Measurements from ENCODE around the gene FRS2.
"Not testable (repeated sequence)": the region's sequence is repeated elsewhere in the genome, so short reads cannot be mapped to it uniquely, and the experiment has no call there.

FRS2 gene

GRCh38 chr12:69602954-69603353, 132.8 kb downstream of the FRS2 start:
- in situ Hi-C loops (cut with MboI; ENCODE audit: low pct_unique_long_range_greater_than_20kb, low sequenced_read_pairs, unreplicated experiment) = no loop called here
- no peak for DNase-seq (ENCODE audit: low spot score)
- TF ChIP-seq CTCF (IDR thresholded peaks at IDR 0.05; ENCODE audit: extremely low read depth, insufficient read depth, missing control alignments) = no peak

GRCh38 chr12:69603556-69603955, 133.4 kb downstream of the FRS2 start:
- DNase-seq (ENCODE audit: low spot score); in situ Hi-C loops (cut with MboI; ENCODE audit: low pct_unique_long_range_greater_than_20kb, low sequenced_read_pairs, unreplicated experiment): not testable (repeated sequence)

GRCh38 chr12:69604275-69604674, 134.1 kb downstream of the FRS2 start:
- DNase-seq (ENCODE audit: low spot score); in situ Hi-C loops (cut with MboI; ENCODE audit: low pct_unique_long_range_greater_than_20kb, low sequenced_read_pairs, unreplicated experiment): not testable (repeated sequence)

- in situ Hi-C loops (cut with MboI; ENCODE audit: low pct_unique_long_range_greater_than_20kb, low sequenced_read_pairs, unreplicated experiment) = no loop called here
- no peak for DNase-seq (ENCODE audit: low spot score)
- no peak for TF ChIP-seq CTCF (IDR thresholded peaks at IDR 0.05; ENCODE audit: extremely low read depth, insufficient read depth, missing control alignments)
Measured at GRCh38 chr12:69608114-69608513, 137.9 kb downstream of the FRS2 start.

GRCh38 chr12:69610126-69610525, 139.9 kb downstream of the FRS2 start:
- in situ Hi-C loops (cut with MboI; ENCODE audit: low pct_unique_long_range_greater_than_20kb, low sequenced_read_pairs, unreplicated experiment) = no loop called here
- no peak for TF ChIP-seq CTCF (IDR thresholded peaks at IDR 0.05; ENCODE audit: extremely low read depth, insufficient read depth, missing control alignments)
- DNase-seq (ENCODE audit: low spot score) = no peak

- TF ChIP-seq CTCF (IDR thresholded peaks at IDR 0.05; ENCODE audit: extremely low read depth, insufficient read depth, missing control alignments) = no peak
- DNase-seq (ENCODE audit: low spot score) = no peak
- in situ Hi-C loops (cut with MboI; ENCODE audit: low pct_unique_long_range_greater_than_20kb, low sequenced_read_pairs, unreplicated experiment) = no loop called here
Measured at GRCh38 chr12:69610729-69611128, 140.5 kb downstream of the FRS2 start, which contains the start of gene LRRC10. LRRC10 (minus strand) TSS chr12:69610907; CDS start chr12:69610838, 69 bp downstream.

GRCh38 chr12:69613351-69613750, 143.2 kb downstream of the FRS2 start:
- DNase-seq (ENCODE audit: low spot score) = no peak
- in situ Hi-C loops (cut with MboI; ENCODE audit: low pct_unique_long_range_greater_than_20kb, low sequenced_read_pairs, unreplicated experiment) = no loop called here

More at GRCh38 chr12:69613351-69613750, 143.2 kb downstream of the FRS2 start:
- no peak for TF ChIP-seq CTCF (IDR thresholded peaks at IDR 0.05; ENCODE audit: extremely low read depth, insufficient read depth, missing control alignments)

Data from GM13977 (cell line).